Smooth muscle cell of the brain vasculature (primary cell): Measurements from ENCODE around the gene TMPRSS15.
"Not testable (repeated sequence)": the region's sequence is repeated elsewhere in the genome, so short reads cannot be mapped to it uniquely, and the experiment has no call there.

ENCODE experiments used
- DNase-seq: peaks from one replicate; pipeline ENCODE4 v3.0.0-alpha.2; 2012; ENCODE audit warnings: low read depth, low spot score

Gene TMPRSS15

GRCh38 chr21:18403735-18404450 lies at the start of gene TMPRSS15:
TMPRSS15 (minus strand) TSS chr21:18403785; CDS start chr21:18403622, 163 bp downstream.
- DNase-seq = no peak

- no peak for DNase-seq
These were observed 48.1 kb upstream of the TMPRSS15 start for GRCh38 chr21:18451670-18452069.

GRCh38 chr21:18449605-18450550 lies 46.3 kb upstream of the TMPRSS15 start:
- no peak for DNase-seq

GRCh38 chr21:18443701-18444100 lies 40.1 kb upstream of the TMPRSS15 start:
- DNase-seq = no peak

- DNase-seq = no peak
These were observed 39.5 kb upstream of the TMPRSS15 start for GRCh38 chr21:18443085-18443484.

- DNase-seq = no peak
These were observed 26.8 kb upstream of the TMPRSS15 start for GRCh38 chr21:18430341-18430740.

DNA sequence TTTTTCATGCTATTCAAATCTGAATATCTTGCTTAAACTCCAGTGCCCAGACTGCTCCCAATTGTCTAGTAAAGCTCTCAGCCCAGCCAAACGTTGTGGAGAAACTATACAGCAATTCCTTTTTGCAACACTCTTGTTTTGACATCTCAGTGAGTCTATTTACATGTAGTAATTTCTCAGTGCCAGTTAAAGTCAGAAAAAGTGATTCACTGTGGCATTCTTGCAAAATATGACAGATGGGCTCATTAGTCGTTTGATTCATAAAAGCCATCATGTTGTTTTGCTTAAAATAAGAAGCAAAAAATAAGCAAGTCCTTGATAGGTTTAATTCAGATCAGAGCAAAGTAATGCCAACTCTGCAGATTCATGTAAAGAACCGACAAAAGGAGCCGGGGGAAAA lies 20.7 kb upstream of the TMPRSS15 start:
- no peak for DNase-seq

DNA sequence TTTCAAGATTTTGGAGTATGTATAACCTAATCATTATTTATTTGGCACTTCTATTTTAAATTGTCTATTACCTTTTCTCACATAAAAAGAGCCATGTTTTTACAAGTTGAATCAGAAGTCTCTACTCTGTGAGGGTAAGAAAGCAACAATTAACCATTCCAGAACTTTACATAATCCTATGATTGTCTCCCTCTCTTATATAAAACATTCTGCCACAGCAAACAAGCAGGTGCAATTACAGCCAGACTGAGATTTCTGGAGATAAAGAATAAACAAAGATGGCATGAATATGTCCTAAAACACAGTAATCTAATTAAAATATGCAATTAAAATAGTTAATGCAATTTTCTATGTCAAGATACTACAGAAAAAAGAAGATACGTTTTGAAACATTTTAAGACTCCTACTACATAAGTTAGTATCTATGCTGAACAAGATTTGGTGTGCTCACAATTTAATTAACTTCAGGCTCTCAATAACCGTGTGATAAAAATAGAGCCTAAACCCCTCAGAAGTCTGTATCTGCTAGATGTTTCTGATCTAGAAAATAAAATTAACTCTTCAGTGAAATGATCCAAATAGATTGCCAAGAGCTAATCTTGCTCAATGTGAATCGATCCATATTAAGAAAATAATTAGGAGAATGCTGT lies 13.7 kb upstream of the TMPRSS15 start:
- DNase-seq = no peak

DNA sequence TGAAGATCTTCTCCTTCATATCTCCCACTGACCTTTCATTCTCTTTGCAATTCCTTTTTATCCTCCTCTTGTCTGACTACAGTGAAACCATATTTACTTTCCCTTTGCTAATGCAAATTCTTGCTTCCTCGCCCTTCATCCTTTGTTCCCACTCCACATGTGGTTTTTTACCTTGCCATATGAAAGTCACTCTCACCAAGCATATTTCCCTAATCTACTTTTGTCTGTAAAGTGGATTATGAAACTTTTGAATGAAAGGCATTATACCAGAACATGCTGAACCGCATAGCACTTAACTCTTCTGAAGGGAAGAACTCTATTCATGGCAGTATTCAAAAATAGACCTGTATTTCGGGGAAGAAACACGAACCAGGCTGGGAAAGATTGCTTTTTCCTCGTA lies 8.0 kb upstream of the TMPRSS15 start:
- DNase-seq = no peak

DNA sequence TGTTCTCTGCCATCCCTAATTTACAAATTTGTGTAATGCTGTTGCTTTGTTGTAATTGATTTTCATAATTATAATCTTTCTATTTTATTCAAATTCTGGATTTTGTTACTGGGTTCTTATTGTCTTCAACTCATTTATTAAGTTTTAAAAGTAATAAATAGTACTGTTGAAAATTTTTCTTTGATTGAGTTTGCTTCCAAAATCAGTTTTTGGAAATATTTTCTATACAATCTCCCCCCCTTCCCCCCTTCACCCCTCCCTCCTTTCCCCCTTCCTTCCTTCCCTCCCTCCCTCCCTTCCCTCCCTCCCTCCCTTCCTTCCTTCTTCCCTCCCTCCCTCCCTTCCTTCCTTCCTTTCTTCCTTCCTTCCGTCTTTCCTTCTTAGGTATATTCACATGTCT lies 6.0 kb upstream of the TMPRSS15 start:
- DNase-seq = no peak

- DNase-seq = no peak
These were observed 4.7 kb downstream of the TMPRSS15 start for GRCh38 chr21:18398843-18399242.

DNA sequence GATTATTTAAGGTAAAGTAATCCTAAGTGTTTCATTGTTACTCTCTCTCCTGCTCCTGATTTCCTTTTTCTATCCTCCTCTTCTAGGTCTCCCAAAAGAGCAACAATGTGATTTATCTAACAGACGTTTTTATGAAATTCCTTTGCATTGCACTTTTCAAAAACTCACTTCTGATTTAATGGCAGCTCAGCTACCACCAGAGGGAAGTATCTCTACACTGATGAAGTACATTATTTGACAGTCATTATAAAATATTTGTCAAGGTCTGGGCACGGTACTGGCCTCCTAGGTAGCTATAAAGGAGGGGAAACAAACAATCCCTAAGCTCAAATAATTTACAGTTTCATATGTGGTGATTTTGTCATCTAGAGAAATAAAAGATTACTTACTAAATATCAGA lies 15.6 kb downstream of the TMPRSS15 start:
- no peak for DNase-seq

- no peak for DNase-seq
These were observed 18.8 kb downstream of the TMPRSS15 start for GRCh38 chr21:18384771-18385170.

- DNase-seq = not testable (repeated sequence)
These were observed 20.5 kb downstream of the TMPRSS15 start for GRCh38 chr21:18382934-18383619.

DNA sequence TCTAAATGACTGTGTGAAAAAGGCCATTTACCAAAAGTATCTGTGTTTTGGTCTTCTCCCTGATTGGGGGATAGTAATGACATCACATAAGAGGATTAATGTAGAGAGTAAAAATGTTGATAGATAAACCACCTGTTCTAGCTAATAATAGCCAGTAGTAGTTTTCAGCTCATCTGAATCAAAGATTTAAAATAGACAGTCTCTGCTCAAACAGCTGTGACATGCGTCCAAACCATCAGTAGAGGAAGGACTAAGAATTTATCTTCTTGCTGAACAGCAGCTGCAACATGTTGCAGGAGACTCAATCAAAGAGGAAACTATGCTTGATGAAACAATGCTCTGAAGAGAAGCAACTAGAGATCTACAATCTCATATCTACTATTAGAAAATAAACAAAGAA lies 21.4 kb downstream of the TMPRSS15 start:
- DNase-seq = no peak

GRCh38 chr21:18373606-18374005 lies 30.0 kb downstream of the TMPRSS15 start:
- DNase-seq = no peak

GRCh38 chr21:18370301-18370700 lies 33.3 kb downstream of the TMPRSS15 start:
- DNase-seq = no peak

- DNase-seq = no peak
These were observed 34.5 kb downstream of the TMPRSS15 start for GRCh38 chr21:18369115-18369514.

DNA sequence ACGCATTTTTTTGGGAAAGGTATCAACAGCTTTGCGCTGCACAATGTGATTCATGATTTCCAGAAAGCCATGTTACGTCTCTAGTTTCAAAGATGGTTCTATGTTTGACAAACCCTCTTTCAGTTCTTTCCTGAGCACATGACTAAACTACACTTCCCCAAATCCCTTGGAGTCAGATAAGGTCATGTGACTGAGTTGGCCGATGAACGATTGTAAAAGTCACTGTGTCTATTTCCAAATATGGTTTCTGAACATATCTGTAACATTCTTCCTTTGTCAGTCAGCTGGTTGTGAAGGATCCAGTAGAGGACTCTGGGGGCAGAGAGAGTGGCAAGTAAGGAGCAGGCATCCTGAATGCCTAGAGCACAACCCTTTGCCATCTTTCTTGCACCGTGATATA lies 35.4 kb downstream of the TMPRSS15 start:
- no peak for DNase-seq

- DNase-seq = no peak
These were observed 46.8 kb downstream of the TMPRSS15 start for GRCh38 chr21:18356801-18357200.

GRCh38 chr21:18354947-18355346 lies 48.6 kb downstream of the TMPRSS15 start:
- DNase-seq = no peak

GRCh38 chr21:18350216-18350615 lies 53.4 kb downstream of the TMPRSS15 start:
- no peak for DNase-seq
